Activated CD4-positive, alpha-beta T cell treated with anti-CD3 and anti-CD28 coated beads, Interleukin-10, Interleukin-2, amounts not matched to agents 100 ng/mL and 50 ng/mL, durations not matched to agents 16 hours and 8 hours (primary cell): Measurements from ENCODE around the gene CALML3.

Source experiments
- DNase-seq: peaks from one replicate; pipeline ENCODE4 v3.0.0-alpha.2; 2020

The CALML3 gene

GRCh38 chr10:5528989-5529701, 4.4 kb downstream of the CALML3 start:
- no peak for DNase-seq

GRCh38 chr10:5529702-5530411, 5.1 kb downstream of the CALML3 start:
- no peak for DNase-seq

DNA sequence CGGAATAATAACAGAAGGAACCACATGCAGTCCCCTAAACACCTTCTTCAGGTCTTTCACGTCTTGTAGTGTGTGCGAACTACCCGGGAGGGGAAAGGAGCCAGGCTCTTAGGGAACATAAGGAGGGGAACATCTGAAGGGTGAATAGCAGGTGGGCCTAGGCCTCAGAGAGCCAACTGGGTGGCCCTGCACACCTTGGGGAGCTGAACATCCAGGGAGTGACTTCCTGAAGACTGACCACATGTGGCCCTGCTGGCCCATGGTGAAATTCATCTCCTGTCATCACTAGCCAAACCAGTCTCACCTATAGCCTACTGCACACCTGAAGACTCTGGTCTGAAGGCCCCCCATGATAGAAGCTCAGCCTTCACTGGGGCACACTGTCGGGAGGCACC, 5.6 kb downstream of the CALML3 start:
- no peak for DNase-seq

GRCh38 chr10:5530846-5531557, 6.2 kb downstream of the CALML3 start:
- DNase-seq = no peak

DNA sequence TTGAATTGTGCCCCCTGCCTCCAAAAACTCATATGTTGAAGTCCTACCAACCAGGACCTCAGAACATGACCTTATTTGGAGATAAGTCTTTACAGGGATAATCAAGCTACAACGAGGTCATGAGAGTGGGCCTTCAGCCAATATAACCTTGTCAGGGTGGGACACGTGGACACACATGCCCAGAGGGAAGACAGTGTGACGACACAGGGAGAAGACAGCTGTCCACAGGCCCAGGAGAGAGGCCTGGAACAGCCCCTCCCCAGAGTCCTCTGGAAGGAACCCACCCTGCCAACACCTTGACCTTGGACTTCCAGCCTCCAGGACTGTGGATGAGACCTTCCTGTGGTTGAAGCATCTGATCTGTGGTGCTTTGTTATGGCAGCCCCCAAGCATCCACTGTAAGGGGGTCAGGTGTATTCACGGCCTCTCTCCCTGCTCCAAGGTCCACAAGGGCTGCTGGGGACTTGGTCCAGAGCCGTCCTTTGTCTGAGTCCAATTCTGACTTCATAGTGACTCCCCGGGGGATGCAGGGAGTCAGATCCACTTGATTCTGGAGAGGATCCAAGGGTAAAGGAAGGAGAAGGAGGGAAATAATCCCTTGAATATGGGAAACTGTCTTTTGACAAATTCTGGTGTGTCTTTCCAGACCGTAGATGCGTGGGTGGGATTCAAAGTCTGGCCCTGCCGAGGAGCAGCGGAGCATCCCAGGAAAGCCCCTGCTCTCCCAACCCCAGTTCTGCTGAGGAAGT, 7.0 kb downstream of the CALML3 start:
- no peak for DNase-seq

DNA sequence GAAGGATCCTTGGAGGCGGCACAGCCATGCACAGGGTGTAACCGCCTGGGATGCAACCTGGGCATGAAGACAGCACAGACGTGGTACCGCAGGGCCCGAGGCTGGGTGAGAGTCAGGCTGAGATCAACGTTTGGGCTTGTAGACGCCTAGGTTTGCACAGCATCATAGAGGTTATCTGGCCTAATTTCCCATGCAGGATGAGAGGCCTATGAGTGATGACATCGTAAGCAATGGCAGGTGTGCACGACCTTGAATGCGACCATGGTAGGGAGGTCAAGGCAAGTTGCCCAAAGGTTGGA, 7.5 kb downstream of the CALML3 start:
- DNase-seq = no peak

DNA sequence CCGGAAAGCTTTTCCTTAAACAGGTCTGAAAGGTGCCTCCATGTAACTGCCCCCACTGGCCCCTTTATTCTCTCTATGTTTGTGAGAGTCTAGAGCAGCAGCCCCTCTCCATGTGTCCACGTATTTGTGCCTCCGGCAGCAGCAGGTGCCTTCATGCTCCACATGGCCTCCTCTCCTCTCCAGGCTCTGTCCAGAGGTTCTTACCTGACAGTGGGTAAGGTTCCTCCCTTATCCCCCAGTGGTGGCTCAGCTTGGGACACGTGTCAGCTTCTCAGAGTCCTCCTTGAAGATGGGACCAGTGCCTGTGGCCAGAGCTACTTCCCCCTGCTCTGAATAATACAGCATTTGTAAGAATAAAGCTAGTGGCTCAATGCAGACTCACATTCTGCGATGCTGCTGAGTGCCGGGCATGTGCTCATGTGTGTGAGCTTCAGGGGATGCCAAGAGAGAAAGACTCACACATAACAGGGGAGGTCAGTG, 7.9 kb downstream of the CALML3 start:
- no peak for DNase-seq

DNA sequence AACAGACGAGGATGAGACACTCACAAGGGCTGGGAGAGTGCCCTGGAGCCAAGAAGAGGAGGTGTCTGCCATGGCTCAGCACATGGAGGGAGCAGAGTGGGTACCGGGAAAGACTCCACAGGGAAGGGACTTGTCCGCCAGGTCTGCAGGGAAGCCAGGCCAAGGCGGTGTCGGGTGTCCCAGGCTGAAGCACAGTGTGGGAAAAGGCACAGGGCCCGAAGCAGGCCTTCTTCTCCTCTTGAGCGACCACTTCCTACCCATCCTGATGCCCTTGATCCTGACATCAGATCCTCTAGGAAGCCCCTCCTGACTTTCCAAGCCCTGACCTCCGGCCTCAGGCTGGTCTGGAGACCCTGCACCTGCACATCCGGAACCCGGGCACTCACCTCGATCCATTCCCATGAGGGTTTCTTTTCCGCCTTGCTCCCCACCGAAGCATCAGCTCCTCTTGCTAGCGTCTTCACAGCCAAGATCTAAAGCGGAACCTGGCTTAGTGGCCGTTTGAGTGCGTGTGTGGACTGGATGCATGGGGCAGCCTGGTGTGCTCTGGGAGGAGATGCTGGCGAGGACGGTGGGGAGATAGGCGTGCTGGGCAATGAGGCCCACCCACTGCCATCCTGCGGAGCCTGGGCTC, 8.5 kb downstream of the CALML3 start:
- DNase-seq = no peak

GRCh38 chr10:5534051-5534821, 9.5 kb downstream of the CALML3 start:
- no peak for DNase-seq

- DNase-seq = no peak
Observed at GRCh38 chr10:5534880-5535856, 10.4 kb downstream of the CALML3 start.

- DNase-seq = no peak
Observed at GRCh38 chr10:5536486-5537081, 11.8 kb downstream of the CALML3 start.

DNA sequence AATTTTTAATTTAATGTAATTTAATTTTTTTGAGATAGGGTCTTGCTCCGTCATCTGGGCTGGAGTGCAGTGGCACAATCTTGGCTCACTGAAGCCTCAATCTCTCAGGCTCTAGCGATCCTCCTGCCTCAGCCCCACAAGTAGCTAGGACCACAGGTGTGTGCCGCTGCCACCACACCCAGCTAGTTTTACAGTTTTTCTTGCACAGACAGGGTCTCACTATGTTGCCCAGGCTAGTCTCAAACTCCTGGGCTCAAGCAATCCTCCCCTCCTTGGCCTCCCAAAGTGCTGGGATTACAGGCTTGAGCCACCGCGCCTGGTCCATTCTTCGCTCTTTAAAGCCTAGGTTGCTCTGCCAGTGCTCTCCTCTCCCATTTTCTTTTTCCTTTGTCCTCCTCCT, 12.9 kb downstream of the CALML3 start:
- no peak for DNase-seq

GRCh38 chr10:5538446-5538845, 13.7 kb downstream of the CALML3 start:
- no peak for DNase-seq

DNA sequence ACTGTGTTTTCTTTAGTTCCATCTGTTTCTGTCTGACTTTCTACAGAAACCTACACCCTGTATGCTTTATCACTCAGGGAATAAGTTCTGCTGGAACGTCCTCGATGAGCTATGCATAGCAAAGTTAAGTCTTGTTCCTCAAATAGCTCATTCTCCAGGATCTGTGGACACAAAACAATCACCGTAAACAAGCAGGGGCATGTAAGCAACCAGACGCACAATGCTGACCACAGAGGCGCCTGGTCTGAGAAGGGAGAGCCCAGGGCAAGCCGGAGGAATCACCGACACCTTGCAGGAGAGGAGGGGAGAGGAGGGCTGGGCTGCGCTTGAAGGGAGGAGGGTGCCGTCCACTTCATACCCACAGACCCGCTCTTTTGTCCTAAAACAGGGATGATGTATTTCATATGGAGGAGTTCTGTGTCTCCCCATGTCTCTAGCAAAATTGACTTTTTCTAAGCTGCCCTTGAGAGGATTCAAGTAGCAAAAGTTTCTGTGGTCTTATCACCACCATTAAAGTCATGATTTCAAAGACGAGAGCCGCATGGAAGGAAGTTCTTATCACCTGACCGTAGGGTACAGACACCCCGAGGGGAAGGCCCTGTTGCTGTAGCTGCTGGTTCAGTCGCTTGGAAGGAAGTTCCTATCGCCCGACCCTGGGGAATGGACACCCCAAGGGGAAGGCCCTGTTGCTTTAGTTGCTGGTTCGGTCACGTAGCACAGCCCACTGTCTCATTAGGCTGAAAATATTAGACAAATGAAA, 14.3 kb downstream of the CALML3 start:
- DNase-seq = no peak

- no peak for DNase-seq
Observed at GRCh38 chr10:5540080-5540479, 15.3 kb downstream of the CALML3 start.

DNA sequence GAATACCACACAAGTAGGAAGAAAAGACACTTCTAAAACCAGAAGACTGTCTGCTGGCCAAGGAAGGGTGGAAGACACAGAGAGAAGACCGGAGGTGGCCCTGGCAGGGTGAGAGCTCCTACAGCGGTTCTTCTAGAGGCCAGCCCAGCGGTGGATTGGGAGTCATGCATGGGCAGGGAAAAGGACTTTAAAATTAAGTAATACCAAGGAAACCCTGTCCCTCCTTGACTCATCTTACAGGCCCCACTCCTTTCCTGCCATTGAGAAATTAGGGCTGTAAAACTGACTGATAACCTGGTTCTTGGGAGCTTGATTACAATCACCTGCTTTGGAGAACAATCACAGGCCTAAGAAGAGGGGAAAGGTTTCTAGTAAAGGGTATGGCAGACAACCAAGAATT, 16.1 kb downstream of the CALML3 start:
- DNase-seq = no peak

DNA sequence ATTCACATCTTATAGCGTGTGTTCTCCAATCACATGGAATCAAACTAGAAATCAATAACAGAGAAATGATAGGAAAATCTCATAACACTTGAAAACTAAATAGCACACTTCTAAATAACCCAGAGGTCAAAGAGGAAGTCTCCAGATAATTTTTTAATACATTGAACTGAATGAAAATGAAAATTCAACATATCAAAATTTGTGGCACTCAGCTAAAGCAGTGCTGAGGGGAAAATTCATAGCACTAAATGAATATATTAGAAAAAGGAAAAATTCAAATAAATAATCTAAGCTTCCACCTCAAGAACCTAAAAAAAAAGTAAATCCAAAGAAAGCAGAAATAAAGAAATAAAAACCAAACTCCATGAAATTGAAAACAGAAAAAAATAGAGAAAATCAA, 17.3 kb downstream of the CALML3 start:
- DNase-seq = no peak

GRCh38 chr10:5543623-5544022, 18.9 kb downstream of the CALML3 start:
- DNase-seq = no peak

DNA sequence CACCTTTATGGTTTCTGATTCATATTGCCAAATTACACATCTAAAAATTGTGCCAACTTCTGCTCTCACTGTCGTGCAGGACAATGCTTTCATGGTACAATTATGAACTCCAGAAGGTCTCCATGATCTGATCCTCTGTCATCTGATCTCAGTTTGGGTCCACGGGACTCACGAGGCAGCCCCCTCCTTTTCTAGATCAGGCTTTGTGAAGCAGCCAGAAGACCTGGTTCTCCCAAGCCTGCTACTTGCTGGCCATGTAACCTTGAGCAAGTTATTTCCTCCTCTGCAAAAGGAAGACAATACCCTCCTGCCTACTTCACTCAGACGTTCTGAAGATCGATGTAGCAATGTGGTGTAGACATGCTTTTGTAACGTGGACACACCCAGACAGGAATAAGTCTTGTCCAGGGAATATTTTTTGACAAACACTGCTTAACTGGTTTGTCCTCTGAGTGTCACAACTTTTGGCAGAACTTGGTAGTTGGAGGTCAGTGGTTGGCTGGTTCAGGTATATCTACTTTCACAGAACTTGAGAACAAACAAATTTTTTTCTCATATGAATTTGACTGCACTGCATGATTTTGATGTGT, 19.6 kb downstream of the CALML3 start:
- no peak for DNase-seq
